PC-3 (cell line): ENCODE data around the gene SYNGR4.

Source experiments
- CTCF ChIP-seq: fragments of 300-600 bp; sonication (generic); conservative IDR thresholded peaks from 2 replicates; pipeline ENCODE4 v1.5.1; 2017; ENCODE audit warnings: antibody characterized with exemption, low read depth, mild to moderate bottlenecking, low read length
- EZH2 ChIP-seq: fragments of 300-600 bp; sonication (generic); IDR thresholded peaks from one replicate; pipeline ENCODE4 v1.6.1; 2017; ENCODE audit warnings: antibody characterized with exemption, mild to moderate bottlenecking, low read length; ENCODE audit not compliant: unreplicated experiment
- EZH2phosphoT487 ChIP-seq: fragments of 300-600 bp; sonication (generic); IDR thresholded peaks from 2 replicates; pipeline ENCODE4 v1.6.1; 2018; ENCODE audit warnings: mild to moderate bottlenecking, antibody characterized with exemption, low read length, borderline replicate concordance

DNA sequence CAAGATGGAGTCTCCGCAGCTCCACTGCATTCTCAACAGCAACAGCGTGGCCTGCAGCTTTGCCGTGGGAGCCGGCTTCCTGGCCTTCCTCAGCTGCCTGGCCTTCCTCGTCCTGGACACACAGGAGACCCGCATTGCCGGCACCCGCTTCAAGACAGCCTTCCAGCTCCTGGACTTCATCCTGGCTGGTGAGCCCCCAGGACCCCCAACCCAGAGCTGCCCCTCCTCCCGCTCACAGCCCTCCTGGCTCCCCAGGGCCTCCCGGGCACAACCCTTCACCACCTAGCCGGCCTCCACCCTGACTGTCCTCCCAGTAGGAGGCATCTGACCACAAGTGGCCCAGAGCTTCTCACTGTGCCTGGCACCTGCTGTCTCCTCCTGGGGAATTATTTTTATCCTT, 9.4 kb downstream of the SYNGR4 start:
- TF ChIP-seq EZH2 (no peak), CTCF (no peak), EZH2phosphoT487 (no peak)
